ENCODE data around the gene PRCD. TPM values are rescaled to one million over a fixed set of nuclear protein-coding genes. Genes with fewer than 3 reads are reported as not detected.

Gene PRCD
- total RNA-seq, 1 experiment from 2014 or later, result 2.5 TPM

DNA sequence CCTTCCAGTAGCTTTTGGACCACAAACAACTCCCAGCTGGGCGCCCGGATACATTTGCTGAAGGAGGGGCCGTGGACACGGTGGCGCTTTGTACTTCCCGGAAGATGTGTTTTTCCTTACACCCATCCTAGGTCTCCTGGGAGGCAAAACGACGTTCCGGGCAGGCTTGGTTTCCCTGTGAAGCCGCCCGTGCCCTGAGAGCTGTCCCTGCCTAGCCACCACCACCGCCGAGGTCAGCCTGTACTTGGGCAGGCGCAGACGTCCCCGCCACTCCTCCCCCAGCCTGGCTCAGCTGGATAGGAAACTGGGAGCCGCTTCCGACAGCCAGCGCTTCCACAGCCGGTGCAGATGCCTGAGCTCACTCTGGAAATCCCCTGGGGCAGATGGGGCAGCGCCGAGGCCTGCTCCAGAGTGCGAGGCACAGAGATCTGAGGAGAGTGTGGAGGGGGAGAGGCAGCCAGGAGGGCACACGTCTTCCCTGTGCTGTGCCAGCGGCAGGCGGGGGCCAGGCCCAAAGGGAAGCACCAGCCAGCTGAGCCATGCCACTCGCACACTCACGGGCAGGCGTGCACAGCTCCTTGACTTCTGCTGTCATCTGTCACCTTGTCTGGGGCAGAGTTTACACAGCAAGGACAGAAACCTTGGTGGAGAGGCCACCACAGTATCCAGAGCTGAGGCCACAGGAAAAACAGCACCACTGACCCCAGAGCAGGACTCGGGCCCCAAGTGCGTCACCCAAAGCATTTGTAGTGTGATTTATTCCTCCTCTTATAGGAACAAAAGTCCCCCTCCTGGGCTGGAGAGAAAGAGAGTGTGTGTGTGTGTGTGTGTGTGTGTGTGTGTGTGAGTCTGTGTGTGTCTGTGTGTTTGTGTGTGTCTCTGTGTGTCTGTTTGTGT lies 41.6 kb upstream of the PRCD start:
- Histone ChIP-seq H3K27me3 (ENCODE audit: low read length) (no peaks in the 10 kb centered on the region), H3K36me3 (ENCODE audit: low read depth, low read length) (no peaks in the 10 kb centered on the region), H3K27ac (ENCODE audit: low read length) (peak overlapping the region; percentile 62), H3K9me3 (ENCODE audit: low read length) (no peaks in the 10 kb centered on the region), H3F3A (ENCODE audit: low read length, unreplicated experiment) (no peaks in the 10 kb centered on the region), H3K9me2 (replicated peaks; ENCODE audit: low read length) (no peaks in the 10 kb centered on the region), H2AFZ (ENCODE audit: low read length) (peak overlapping the region; percentile 39), H3K4me1 (ENCODE audit: insufficient read depth, low read length) (peaks cover 39% of the 10 kb centered on the region), H4K20me1 (ENCODE audit: low read length) (peaks cover 7% of the 10 kb centered on the region; the same call in 1 of the 2 replicates), H3K9ac (ENCODE audit: low read length) (peak overlapping the region; percentile 31), H3K4me2 (ENCODE audit: low read length) (peak overlapping the region; percentile 83), H3K79me2 (ENCODE audit: low read length) (peaks cover 51% of the 10 kb centered on the region), H3K4me3 (ENCODE audit: low read length) (peak overlapping the region; percentile 98)
- ChIA-PET CTCF (interaction anchor here (0.6 kb wide), 1 partner anchor 114 kb away, joined by 3 read pairs; the partner anchor contains the start of gene SPHK1), POLR2A (ENCODE audit: unreplicated experiment) (interaction anchor here (0.5 to 0.6 kb wide), 2 partner anchors 29 to 257 kb away, joined by 3 to 5 read pairs; no protein-coding TSS in a partner anchor)
- no TSS peak for BruUV-seq (replicated peaks)
- peak; percentile 52 for ATAC-seq
- TF ChIP-seq EZH2phosphoT487 (IDR thresholded peaks at IDR 0.05; ENCODE audit: borderline replicate concordance, low read length) (no peak), EZH2 (IDR thresholded peaks at IDR 0.05; ENCODE audit: low read length, unreplicated experiment) (no peak)
- TF ChIP-seq, protein P1, sequence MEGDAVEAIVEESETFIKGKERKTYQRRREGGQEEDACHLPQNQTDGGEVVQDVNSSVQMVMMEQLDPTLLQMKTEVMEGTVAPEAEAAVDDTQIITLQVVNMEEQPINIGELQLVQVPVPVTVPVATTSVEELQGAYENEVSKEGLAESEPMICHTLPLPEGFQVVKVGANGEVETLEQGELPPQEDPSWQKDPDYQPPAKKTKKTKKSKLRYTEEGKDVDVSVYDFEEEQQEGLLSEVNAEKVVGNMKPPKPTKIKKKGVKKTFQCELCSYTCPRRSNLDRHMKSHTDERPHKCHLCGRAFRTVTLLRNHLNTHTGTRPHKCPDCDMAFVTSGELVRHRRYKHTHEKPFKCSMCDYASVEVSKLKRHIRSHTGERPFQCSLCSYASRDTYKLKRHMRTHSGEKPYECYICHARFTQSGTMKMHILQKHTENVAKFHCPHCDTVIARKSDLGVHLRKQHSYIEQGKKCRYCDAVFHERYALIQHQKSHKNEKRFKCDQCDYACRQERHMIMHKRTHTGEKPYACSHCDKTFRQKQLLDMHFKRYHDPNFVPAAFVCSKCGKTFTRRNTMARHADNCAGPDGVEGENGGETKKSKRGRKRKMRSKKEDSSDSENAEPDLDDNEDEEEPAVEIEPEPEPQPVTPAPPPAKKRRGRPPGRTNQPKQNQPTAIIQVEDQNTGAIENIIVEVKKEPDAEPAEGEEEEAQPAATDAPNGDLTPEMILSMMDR (conservative IDR thresholded peaks at IDR 0.05; ENCODE audit: low read depth, low read length), result no peak
- peak; percentile 89 for DNase-seq
- intact Hi-C loops (cut with micrococcal nuclease), result no loop called here

DNA sequence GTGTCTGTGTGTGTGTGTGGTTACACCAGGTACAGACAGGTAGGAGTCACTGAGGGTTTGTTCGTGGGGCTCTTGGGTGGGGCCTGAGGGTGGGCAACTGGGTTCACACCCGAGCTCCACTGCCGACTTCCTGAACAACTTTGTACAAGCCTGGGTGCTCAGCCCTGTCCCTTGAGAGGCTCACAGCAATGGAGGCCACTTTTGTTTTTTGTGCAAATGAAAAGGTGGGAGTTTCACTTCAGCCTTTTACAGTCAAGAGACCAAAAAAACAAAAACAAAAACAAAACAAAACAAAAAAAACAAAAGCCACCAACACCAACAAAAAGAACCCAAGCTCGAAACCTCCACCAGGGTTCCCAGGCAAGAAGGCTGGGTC lies 41.0 kb upstream of the PRCD start:
- H3K4me2 ChIP-seq (ENCODE audit: low read length), result peak overlapping the region; percentile 83
- no TSS peak for BruUV-seq (replicated peaks)
- TF ChIP-seq EZH2phosphoT487 (IDR thresholded peaks at IDR 0.05; ENCODE audit: borderline replicate concordance, low read length) (no peak), EZH2 (IDR thresholded peaks at IDR 0.05; ENCODE audit: low read length, unreplicated experiment) (no peak)
- TF ChIP-seq, protein P1 (conservative IDR thresholded peaks at IDR 0.05; ENCODE audit: low read depth, low read length), result no peak
- no peaks in the 10 kb centered on the region for H3K27me3 ChIP-seq (ENCODE audit: low read length)
- no peaks in the 10 kb centered on the region for H3K36me3 ChIP-seq (ENCODE audit: low read depth, low read length)
- peaks cover 33% of the 10 kb centered on the region for H3K4me1 ChIP-seq (ENCODE audit: insufficient read depth, low read length)
- CTCF ChIA-PET, result no interaction called here
- H4K20me1 ChIP-seq (ENCODE audit: low read length), result peaks cover 7% of the 10 kb centered on the region; the same call in 1 of the 2 replicates
- H2AFZ ChIP-seq (ENCODE audit: low read length), result no peak overlapping the region
- no peaks in the 10 kb centered on the region for H3K9me3 ChIP-seq (ENCODE audit: low read length)
- no peak for DNase-seq
- no peaks in the 10 kb centered on the region for H3K9me2 ChIP-seq (replicated peaks; ENCODE audit: low read length)
- peak overlapping the region; percentile 31 for H3K9ac ChIP-seq (ENCODE audit: low read length)
- H3K79me2 ChIP-seq (ENCODE audit: low read length), result peaks cover 51% of the 10 kb centered on the region
- peak overlapping the region; percentile 62 for H3K27ac ChIP-seq (ENCODE audit: low read length)
- POLR2A ChIA-PET (ENCODE audit: unreplicated experiment), result no interaction called here
- H3K4me3 ChIP-seq (ENCODE audit: low read length), result peak overlapping the region; percentile 98
- ATAC-seq, result no peak
- intact Hi-C loops (cut with micrococcal nuclease), result no loop called here
- H3F3A ChIP-seq (ENCODE audit: low read length, unreplicated experiment), result no peaks in the 10 kb centered on the region

Measured in PC-3 (cell line).